ENCODE measurements around the gene KIF4A.

The KIF4A gene

DNA sequence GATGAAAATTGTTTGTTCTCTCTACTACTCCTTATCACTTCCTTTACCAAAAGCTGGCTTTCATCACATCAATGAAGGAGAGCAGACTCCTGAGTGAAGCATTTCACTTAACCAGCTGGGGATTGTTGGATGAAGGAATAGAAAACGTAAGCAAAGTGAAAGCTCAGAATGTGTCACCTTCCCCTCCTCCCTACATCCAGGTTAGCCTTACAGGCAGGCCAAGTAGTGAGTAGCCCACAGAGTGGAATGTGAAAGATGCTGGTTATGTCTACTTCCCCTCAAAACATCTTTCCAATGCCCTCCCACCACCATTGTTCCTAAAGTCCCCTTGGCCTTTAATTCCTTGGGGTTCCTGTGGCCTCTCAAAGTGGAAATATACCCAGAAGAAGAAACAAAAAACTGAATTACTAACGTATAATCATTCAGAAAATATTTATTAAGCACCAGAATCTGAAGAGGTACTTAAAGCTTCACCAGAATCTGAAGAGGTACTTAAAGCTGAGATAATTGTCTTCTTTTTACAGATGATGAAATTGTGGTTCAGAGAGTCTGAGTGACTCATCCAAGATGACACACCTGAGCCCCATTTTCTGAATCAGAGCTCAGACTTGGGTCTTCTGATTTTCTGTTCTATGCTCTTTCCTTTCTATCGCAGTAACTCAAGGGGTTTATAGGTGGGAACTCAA is 36.4 kb upstream of the KIF4A start:
- TF ChIP-seq, protein P1, sequence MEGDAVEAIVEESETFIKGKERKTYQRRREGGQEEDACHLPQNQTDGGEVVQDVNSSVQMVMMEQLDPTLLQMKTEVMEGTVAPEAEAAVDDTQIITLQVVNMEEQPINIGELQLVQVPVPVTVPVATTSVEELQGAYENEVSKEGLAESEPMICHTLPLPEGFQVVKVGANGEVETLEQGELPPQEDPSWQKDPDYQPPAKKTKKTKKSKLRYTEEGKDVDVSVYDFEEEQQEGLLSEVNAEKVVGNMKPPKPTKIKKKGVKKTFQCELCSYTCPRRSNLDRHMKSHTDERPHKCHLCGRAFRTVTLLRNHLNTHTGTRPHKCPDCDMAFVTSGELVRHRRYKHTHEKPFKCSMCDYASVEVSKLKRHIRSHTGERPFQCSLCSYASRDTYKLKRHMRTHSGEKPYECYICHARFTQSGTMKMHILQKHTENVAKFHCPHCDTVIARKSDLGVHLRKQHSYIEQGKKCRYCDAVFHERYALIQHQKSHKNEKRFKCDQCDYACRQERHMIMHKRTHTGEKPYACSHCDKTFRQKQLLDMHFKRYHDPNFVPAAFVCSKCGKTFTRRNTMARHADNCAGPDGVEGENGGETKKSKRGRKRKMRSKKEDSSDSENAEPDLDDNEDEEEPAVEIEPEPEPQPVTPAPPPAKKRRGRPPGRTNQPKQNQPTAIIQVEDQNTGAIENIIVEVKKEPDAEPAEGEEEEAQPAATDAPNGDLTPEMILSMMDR (conservative IDR thresholded peaks at IDR 0.05; ENCODE audit: control insufficient read depth, insufficient read depth, low read depth, low read length): no peak
- no peak overlapping the region for H3K4me3 ChIP-seq (ENCODE audit: control insufficient read depth, low read depth, low read length)
- DNase-seq (ENCODE audit: low read depth): peak; percentile 33

DNA sequence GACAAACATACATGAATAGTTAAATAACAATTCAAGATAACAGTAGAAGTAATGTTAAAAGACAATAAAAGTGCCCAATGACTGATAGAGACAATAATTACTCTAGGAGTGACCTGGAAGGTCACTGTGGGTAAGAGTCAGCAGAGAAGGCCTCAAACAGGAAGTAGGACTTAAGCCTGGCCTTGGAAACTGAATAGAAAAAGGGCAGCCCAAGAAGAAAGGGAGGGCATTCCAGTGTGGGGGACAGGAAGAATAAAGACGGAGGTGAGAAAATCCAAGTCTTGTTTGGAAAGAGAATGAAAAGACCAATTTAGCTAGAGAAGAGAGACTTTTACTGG is 35.9 kb upstream of the KIF4A start:
- DNase-seq (ENCODE audit: low read depth): no peak
- no peak overlapping the region for H3K4me3 ChIP-seq (ENCODE audit: control insufficient read depth, low read depth, low read length)
- TF ChIP-seq, protein P1 (conservative IDR thresholded peaks at IDR 0.05; ENCODE audit: control insufficient read depth, insufficient read depth, low read depth, low read length): no peak

DNA sequence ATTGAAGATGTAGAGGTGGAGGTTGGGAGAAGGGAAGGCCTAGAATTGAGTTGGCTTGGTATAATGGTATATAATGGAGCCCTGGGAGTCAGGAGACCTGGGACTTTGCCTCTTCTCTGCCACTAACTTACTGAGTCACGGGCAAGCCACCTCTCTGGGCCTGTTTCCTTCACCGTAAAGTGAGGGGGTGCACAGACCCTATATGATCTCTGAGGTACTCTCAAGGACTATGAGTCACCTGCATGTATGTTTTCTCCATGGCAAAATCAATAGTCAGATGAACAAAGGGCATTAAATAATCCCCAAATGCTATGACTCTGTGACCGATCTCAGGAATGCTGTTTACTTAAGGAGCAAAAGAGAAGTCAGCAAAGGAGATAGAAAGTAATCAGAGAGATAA is 35.0 kb upstream of the KIF4A start:
- no peak overlapping the region for H3K4me3 ChIP-seq (ENCODE audit: control insufficient read depth, low read depth, low read length)
- TF ChIP-seq, protein P1 (conservative IDR thresholded peaks at IDR 0.05; ENCODE audit: control insufficient read depth, insufficient read depth, low read depth, low read length): no peak
- no peak for DNase-seq (ENCODE audit: low read depth)

DNA sequence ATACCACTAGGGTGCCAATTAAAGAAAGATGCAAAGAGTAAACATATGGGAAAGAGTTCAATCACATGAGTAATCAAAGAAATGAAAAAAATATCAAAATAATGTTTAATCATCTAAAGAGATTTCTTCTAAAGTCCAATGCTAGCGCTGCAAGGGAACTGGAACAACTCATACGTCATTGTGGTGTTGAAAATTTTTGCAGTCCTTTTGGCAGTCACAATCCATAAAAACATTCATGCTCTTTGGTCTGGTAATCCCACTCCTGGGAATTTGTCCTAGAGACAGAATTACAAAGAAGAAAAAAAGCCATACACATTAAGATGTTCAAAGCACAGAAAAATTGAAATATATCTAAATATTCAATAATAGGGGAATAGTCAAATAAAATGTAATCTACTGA is 34.5 kb upstream of the KIF4A start:
- no peak overlapping the region for H3K4me3 ChIP-seq (ENCODE audit: control insufficient read depth, low read depth, low read length)
- TF ChIP-seq, protein P1 (conservative IDR thresholded peaks at IDR 0.05; ENCODE audit: control insufficient read depth, insufficient read depth, low read depth, low read length): no peak
- peak; percentile 41 for DNase-seq (ENCODE audit: low read depth)

DNA sequence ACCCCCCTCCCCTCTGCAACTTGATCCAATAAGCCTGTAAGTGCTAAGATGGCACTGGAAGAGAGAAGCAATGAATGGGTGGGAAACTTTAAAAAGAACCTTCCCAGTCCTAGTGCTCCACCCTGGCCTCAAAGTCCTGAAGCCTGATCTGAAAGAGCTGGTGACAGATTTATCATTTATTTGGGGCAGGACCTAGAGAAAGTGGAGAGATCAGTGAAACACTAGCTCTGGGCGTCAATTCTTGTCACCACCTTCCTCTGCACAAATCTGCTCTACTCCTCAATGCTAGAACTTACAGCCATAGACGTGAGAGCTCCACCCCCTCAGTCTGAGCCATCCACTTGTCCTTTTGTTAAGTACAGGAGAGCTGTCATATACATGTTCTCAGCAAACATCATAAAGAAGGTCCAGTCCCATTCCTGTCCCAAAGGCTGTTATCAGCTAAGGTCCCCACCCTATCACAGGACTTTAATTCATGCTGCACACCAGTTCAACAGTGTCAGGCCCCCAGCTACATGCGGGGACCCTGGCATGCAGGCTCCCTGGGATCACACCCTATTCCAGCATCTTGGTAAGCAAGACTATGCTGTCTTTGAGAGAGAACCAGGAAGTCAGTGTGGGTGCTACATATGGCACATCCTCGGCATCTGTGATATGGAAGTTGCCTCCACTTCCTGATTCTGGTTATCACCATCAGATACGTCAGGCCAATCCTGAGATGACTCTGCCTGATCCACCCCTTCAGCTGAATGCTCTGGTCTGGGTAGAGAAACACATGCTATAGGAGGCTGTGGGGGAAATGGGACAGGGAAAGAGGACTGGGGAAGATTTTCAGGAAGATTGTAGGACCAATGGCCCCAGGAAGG is 32.2 kb upstream of the KIF4A start:
- no peak overlapping the region for H3K4me3 ChIP-seq (ENCODE audit: control insufficient read depth, low read depth, low read length)
- DNase-seq (ENCODE audit: low read depth): no peak
- TF ChIP-seq, protein P1 (conservative IDR thresholded peaks at IDR 0.05; ENCODE audit: control insufficient read depth, insufficient read depth, low read depth, low read length): no peak

DNA sequence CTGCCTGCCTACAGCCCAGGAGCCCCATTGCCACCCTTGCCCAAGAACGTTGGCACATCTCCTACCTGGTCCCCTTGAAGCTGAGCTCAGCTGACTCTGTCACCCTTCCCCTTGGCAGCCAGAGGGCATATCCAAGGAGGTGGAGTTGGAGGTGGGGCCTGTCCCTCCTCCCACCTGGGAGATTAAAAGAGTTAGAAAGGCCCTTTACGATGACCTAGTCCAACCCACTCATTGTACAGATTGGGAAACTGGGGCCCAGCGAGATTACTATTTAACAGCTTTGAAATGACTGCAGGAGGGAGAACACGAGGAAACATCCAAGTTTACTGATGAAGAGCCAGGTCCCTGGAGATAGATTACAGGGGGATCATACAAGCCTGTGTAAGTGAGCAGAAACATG is 29.8 kb upstream of the KIF4A start, which contains the start of gene P2RY4:
Gene P2RY4 (minus strand): TSS at position 101 of the 400 bp plus-strand sequence. CDS start 580 bp downstream, outside the sequence.
- no peak for DNase-seq (ENCODE audit: low read depth)
- no peak within 1 kb of the TSS for H3K4me3 ChIP-seq (ENCODE audit: control insufficient read depth, low read depth, low read length)
- TF ChIP-seq, protein P1 (conservative IDR thresholded peaks at IDR 0.05; ENCODE audit: control insufficient read depth, insufficient read depth, low read depth, low read length): no peak

Data from fibroblast of mammary gland (primary cell).